GM12878 (cell line): ENCODE measurements around the gene GPRC5D. TPM values are rescaled to one million over a fixed set of nuclear protein-coding genes. Genes with fewer than 3 reads are reported as not detected.

Experiments used
- ETV6 ChIP-seq, 2 experiments: fragments of 450-650 bp in 1 of 2; IDR thresholded peaks in 1 of 2; conservative IDR thresholded peaks in 1 of 2; 2 replicates each; pipeline ENCODE4 v1.6.1; 2014; ENCODE audit warnings: antibody characterized with exemption in 1 of 2, borderline replicate concordance in 1 of 2, low read depth in 1 of 2, mild to moderate bottlenecking in 1 of 2, moderate library complexity in 1 of 2
- MEF2A ChIP-seq: IDR thresholded peaks from 2 replicates; pipeline ENCODE4 v1.6.1; 2011; ENCODE audit warnings: low read depth, mild to moderate bottlenecking, low read length, moderate library complexity; ENCODE audit not compliant: insufficient read depth
- RAD21 ChIP-seq: IDR thresholded peaks from 2 replicates; pipeline ENCODE4 v1.6.1; 2011; ENCODE audit warnings: mild to moderate bottlenecking, low read depth, low read length, moderate library complexity; ENCODE audit not compliant: insufficient read depth
- RELA ChIP-seq: fragments of 450-650 bp; IDR thresholded peaks from 2 replicates; pipeline ENCODE4 v1.8.0; 2014; ENCODE audit warnings: borderline replicate concordance; ENCODE audit not compliant: partially characterized antibody
- STAT1 ChIP-seq: fragments of 450-650 bp; conservative IDR thresholded peaks from 2 replicates; pipeline ENCODE4 v1.6.1; 2014; ENCODE audit warnings: antibody characterized with exemption, mild to moderate bottlenecking
- ZNF207 ChIP-seq: fragments of 450-650 bp; IDR thresholded peaks from 2 replicates; pipeline ENCODE4 v1.6.1; 2014; ENCODE audit warnings: antibody characterized with exemption, mild to moderate bottlenecking, borderline replicate concordance
- ZNF217 ChIP-seq: fragments of 450-650 bp; IDR thresholded peaks from 2 replicates; pipeline ENCODE4 v1.6.1; 2017; ENCODE audit warnings: antibody characterized with exemption, mild to moderate bottlenecking
- ZZZ3 ChIP-seq: IDR thresholded peaks from 2 replicates; pipeline ENCODE4 v1.6.1; 2011; ENCODE audit warnings: low read depth; ENCODE audit not compliant: control insufficient read depth, insufficient read length
- polyA plus RNA-seq, 11 experiments: library from polyadenylated mRNA; depleted of rRNA in 4 of 11; unstranded in 6 of 11; stranded (reverse) in 5 of 11; fragments of >200 nt; fragmentation: Nextera tagmentation in 4 of 11; fragmentation: Illumina TruSeq in 1 of 11; extraction: Ambion mirVana in 4 of 11; extraction: Trizol in 1 of 11; gene quantifications; 1 replicate in 1 of 11; 2 replicates in 10 of 11; pipeline versions ENCODE4 v1.2.1 to v1.2.3, GENCODE V29; 2011 to 2016; ENCODE audit warnings: inconsistent platforms in 2 of 11, missing spikeins in 2 of 11, low read depth in 1 of 11
- total RNA-seq, 4 experiments: library from RNA; depleted of rRNA in 3 of 4; stranded (reverse); fragments of >200 nt in 3 of 4; fragmentation: Illumina TruSeq in 1 of 4; extraction: Trizol in 1 of 4; gene quantifications; 2 replicates each; pipeline versions ENCODE4 v1.2.1 to v1.2.3, GENCODE V29; 2013 to 2021
- TF ChIP-seq, protein P1 (sequence below): IDR thresholded peaks from 2 replicates; pipeline ENCODE4 v1.6.1; 2012; ENCODE audit warnings: mild to moderate bottlenecking, low read depth, low read length
- TF ChIP-seq, protein P2 (sequence below): IDR thresholded peaks from 2 replicates; pipeline ENCODE4 v1.6.1; 2011; ENCODE audit warnings: low read depth, low read length, improper control_type of control experiment, borderline replicate concordance
- TF ChIP-seq, protein P3 (sequence below): IDR thresholded peaks from 2 replicates; pipeline ENCODE4 v1.6.1; 2011; ENCODE audit warnings: low read depth, mild to moderate bottlenecking, low read length, moderate library complexity, borderline replicate concordance; ENCODE audit errors: extremely low read depth
- TF ChIP-seq, protein P4 (sequence below): fragments of 450-650 bp; IDR thresholded peaks from 2 replicates; pipeline ENCODE4 v1.6.1; 2016; ENCODE audit warnings: mild to moderate bottlenecking, moderate library complexity, borderline replicate concordance

GPRC5D gene
- total and polyA plus RNA-seq, 10 of the 15 experiments (the other 5 are each of a cell fraction or from before 2014, with no cell fraction given) = 0.18 to 0.90 (median 0.37) TPM; not detected in 3

DNA sequence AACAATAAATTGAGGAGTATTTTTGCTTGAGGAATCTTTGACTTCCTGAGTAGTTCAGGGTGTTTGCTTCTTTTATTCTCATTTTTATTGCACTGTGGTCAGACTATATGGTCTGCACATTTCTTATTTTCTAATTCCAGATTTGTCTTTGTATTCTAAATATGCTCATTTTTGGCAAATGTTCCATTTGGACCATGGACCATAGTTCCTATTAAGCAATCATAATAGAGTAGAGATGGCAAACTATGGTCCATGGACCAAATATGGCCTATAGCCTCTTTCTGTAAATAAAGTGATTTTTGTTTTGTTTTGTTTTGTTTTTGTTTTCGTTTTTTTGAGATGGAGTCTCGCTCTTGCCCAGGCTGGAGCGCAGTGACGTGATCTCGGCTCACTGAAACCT lies 58.5 kb downstream of the GPRC5D start (continued):
- TF ChIP-seq, protein P1, sequence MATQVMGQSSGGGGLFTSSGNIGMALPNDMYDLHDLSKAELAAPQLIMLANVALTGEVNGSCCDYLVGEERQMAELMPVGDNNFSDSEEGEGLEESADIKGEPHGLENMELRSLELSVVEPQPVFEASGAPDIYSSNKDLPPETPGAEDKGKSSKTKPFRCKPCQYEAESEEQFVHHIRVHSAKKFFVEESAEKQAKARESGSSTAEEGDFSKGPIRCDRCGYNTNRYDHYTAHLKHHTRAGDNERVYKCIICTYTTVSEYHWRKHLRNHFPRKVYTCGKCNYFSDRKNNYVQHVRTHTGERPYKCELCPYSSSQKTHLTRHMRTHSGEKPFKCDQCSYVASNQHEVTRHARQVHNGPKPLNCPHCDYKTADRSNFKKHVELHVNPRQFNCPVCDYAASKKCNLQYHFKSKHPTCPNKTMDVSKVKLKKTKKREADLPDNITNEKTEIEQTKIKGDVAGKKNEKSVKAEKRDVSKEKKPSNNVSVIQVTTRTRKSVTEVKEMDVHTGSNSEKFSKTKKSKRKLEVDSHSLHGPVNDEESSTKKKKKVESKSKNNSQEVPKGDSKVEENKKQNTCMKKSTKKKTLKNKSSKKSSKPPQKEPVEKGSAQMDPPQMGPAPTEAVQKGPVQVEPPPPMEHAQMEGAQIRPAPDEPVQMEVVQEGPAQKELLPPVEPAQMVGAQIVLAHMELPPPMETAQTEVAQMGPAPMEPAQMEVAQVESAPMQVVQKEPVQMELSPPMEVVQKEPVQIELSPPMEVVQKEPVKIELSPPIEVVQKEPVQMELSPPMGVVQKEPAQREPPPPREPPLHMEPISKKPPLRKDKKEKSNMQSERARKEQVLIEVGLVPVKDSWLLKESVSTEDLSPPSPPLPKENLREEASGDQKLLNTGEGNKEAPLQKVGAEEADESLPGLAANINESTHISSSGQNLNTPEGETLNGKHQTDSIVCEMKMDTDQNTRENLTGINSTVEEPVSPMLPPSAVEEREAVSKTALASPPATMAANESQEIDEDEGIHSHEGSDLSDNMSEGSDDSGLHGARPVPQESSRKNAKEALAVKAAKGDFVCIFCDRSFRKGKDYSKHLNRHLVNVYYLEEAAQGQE = no peak
- TF ChIP-seq, protein P2, sequence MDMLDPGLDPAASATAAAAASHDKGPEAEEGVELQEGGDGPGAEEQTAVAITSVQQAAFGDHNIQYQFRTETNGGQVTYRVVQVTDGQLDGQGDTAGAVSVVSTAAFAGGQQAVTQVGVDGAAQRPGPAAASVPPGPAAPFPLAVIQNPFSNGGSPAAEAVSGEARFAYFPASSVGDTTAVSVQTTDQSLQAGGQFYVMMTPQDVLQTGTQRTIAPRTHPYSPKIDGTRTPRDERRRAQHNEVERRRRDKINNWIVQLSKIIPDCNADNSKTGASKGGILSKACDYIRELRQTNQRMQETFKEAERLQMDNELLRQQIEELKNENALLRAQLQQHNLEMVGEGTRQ = no peak
- TF ChIP-seq ZNF217 = no peak
- no peak for TF ChIP-seq ZNF207
- TF ChIP-seq ZZZ3 = no peak
- TF ChIP-seq RELA = no peak
- TF ChIP-seq MEF2A = no peak
- no peak for TF ChIP-seq ETV6 (conservative IDR thresholded peaks at IDR 0.05 in 1 of 2, IDR thresholded peaks at IDR 0.05 in 1 of 2; ENCODE audit: borderline replicate concordance in 1 of 2, low read depth in 1 of 2)
- no peak for TF ChIP-seq STAT1
- TF ChIP-seq, protein P3, sequence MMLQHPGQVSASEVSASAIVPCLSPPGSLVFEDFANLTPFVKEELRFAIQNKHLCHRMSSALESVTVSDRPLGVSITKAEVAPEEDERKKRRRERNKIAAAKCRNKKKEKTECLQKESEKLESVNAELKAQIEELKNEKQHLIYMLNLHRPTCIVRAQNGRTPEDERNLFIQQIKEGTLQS = no peak
- TF ChIP-seq, protein P4, sequence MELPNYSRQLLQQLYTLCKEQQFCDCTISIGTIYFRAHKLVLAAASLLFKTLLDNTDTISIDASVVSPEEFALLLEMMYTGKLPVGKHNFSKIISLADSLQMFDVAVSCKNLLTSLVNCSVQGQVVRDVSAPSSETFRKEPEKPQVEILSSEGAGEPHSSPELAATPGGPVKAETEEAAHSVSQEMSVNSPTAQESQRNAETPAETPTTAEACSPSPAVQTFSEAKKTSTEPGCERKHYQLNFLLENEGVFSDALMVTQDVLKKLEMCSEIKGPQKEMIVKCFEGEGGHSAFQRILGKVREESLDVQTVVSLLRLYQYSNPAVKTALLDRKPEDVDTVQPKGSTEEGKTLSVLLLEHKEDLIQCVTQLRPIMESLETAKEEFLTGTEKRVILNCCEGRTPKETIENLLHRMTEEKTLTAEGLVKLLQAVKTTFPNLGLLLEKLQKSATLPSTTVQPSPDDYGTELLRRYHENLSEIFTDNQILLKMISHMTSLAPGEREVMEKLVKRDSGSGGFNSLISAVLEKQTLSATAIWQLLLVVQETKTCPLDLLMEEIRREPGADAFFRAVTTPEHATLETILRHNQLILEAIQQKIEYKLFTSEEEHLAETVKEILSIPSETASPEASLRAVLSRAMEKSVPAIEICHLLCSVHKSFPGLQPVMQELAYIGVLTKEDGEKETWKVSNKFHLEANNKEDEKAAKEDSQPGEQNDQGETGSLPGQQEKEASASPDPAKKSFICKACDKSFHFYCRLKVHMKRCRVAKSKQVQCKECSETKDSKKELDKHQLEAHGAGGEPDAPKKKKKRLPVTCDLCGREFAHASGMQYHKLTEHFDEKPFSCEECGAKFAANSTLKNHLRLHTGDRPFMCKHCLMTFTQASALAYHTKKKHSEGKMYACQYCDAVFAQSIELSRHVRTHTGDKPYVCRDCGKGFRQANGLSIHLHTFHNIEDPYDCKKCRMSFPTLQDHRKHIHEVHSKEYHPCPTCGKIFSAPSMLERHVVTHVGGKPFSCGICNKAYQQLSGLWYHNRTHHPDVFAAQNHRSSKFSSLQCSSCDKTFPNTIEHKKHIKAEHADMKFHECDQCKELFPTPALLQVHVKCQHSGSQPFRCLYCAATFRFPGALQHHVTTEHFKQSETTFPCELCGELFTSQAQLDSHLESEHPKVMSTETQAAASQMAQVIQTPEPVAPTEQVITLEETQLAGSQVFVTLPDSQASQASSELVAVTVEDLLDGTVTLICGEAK = no peak
- no peak for TF ChIP-seq RAD21
